ENCODE data around the gene TTYH2. TPM values are rescaled to one million over a fixed set of nuclear protein-coding genes. Genes with fewer than 3 reads are reported as not detected.
A peak's percentile ranks its signal among the peaks of the same experiment; 100 is the strongest.

The TTYH2 gene
- total RNA-seq, 4 donors from 2014 or later: 5.5 to 7.7 (median 6.3) TPM

- H3K36me3 ChIP-seq: peaks cover 0 to 44% of the 10 kb centered on the region in 2 donors
- no peaks in the 10 kb centered on the region for H3K9me3 ChIP-seq
- no peaks in the 10 kb centered on the region for H3K27me3 ChIP-seq
- H3K27ac ChIP-seq: peak overlapping the region in 2 of 4 donors; percentile 15 to 60
- no peak for TF ChIP-seq EP300 (IDR thresholded peaks at IDR 0.05)
- no peak for TF ChIP-seq POLR2A (IDR thresholded peaks at IDR 0.05)
- no peak for TF ChIP-seq POLR2AphosphoS5 (IDR thresholded peaks at IDR 0.05)
- TF ChIP-seq, protein P1, sequence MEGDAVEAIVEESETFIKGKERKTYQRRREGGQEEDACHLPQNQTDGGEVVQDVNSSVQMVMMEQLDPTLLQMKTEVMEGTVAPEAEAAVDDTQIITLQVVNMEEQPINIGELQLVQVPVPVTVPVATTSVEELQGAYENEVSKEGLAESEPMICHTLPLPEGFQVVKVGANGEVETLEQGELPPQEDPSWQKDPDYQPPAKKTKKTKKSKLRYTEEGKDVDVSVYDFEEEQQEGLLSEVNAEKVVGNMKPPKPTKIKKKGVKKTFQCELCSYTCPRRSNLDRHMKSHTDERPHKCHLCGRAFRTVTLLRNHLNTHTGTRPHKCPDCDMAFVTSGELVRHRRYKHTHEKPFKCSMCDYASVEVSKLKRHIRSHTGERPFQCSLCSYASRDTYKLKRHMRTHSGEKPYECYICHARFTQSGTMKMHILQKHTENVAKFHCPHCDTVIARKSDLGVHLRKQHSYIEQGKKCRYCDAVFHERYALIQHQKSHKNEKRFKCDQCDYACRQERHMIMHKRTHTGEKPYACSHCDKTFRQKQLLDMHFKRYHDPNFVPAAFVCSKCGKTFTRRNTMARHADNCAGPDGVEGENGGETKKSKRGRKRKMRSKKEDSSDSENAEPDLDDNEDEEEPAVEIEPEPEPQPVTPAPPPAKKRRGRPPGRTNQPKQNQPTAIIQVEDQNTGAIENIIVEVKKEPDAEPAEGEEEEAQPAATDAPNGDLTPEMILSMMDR (IDR thresholded peaks at IDR 0.05): no peak
- H3K4me1 ChIP-seq: peaks cover 0 to 12% (median 0%) of the 10 kb centered on the region in 3 donors
- WGBS, 2 donors (ENCODE audit: low coverage in 1 of 2): 60 to 70% methylated on average over 2 of the region's 8 CpGs
- H3K4me3 ChIP-seq: no peak overlapping the region
- no peak for ATAC-seq
Measured at GRCh38 chr17:74233937-74234336, 20.6 kb downstream of the TTYH2 start.

- Histone ChIP-seq H3K4me1 (peaks cover 0 to 12% (median 0%) of the 10 kb centered on the region in 3 donors), H3K4me3 (no peak overlapping the region), H3K36me3 (peaks cover 0 to 47% of the 10 kb centered on the region in 2 donors), H3K9me3 (no peaks in the 10 kb centered on the region), H3K27ac (peak overlapping the region in 3 of 4 donors; percentile 15 to 60 (median 43)), H3K27me3 (no peaks in the 10 kb centered on the region)
- ATAC-seq: no peak
- TF ChIP-seq EP300 (IDR thresholded peaks at IDR 0.05): no peak
- TF ChIP-seq, protein P1 (IDR thresholded peaks at IDR 0.05): no peak
- TF ChIP-seq POLR2A (IDR thresholded peaks at IDR 0.05): no peak
- TF ChIP-seq POLR2AphosphoS5 (IDR thresholded peaks at IDR 0.05): no peak
- 86 to 92% methylated on average over 1 of the region's 1 CpG for WGBS, 2 donors (ENCODE audit: low coverage in 1 of 2)
Measured at GRCh38 chr17:74234486-74234885, 21.1 kb downstream of the TTYH2 start.

DNA sequence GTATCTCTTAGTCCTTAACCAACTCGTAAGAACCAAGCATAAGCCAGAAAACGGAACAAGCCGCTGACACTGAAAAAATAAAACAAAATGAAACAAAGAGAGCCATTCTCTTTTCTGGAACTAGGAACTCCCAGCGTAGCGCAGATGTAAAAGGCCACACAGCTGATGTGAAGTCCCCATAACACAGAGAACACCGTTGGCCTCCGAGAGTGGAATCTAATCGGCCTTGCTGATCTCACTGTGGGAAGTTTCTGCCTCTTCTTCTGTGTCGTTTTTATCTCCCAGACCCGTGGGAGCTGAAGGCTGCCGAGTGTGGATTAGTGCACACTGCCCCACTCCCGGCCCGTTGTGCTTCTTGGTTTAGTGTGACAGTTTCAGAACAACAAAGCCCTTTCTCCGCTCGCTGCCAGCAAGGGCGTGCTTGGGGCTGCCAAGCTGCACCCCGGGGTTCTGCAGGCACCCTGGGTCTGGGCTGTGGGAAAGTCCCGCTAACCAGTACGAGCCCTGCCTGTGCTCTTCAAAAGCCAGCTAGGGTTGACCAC, 21.7 kb downstream of the TTYH2 start:
- WGBS, 2 donors (ENCODE audit: low coverage in 1 of 2): 47 to 62% methylated on average over 4 to 13 of the region's 19 CpGs
- TF ChIP-seq EP300 (IDR thresholded peaks at IDR 0.05) (no peak), POLR2A (IDR thresholded peaks at IDR 0.05) (no peak), POLR2AphosphoS5 (IDR thresholded peaks at IDR 0.05) (no peak)
- TF ChIP-seq, protein P1 (IDR thresholded peaks at IDR 0.05): no peak
- H3K27ac ChIP-seq: peak overlapping the region in 3 of 4 donors; percentile 15 to 60 (median 43)
- peaks cover 0 to 12% (median 0%) of the 10 kb centered on the region in 3 donors for H3K4me1 ChIP-seq
- no peaks in the 10 kb centered on the region for H3K27me3 ChIP-seq
- H3K9me3 ChIP-seq: no peaks in the 10 kb centered on the region
- H3K4me3 ChIP-seq: no peak overlapping the region
- H3K36me3 ChIP-seq: peaks cover 0 to 47% of the 10 kb centered on the region in 2 donors
- no peak for ATAC-seq

GRCh38 chr17:74235911-74236371, 22.6 kb downstream of the TTYH2 start:
- WGBS, 2 donors (ENCODE audit: low coverage in 1 of 2): 46 to 48% methylated on average over 5 to 8 of the region's 8 CpGs
- Histone ChIP-seq H3K4me3 (no peak overlapping the region), H3K27me3 (no peaks in the 10 kb centered on the region), H3K27ac (no peak overlapping the region), H3K9me3 (no peaks in the 10 kb centered on the region), H3K36me3 (peaks cover 0 to 41% of the 10 kb centered on the region in 2 donors), H3K4me1 (peaks cover 0 to 19% (median 0%) of the 10 kb centered on the region in 3 donors)
- TF ChIP-seq EP300 (IDR thresholded peaks at IDR 0.05): no peak
- TF ChIP-seq, protein P1 (IDR thresholded peaks at IDR 0.05): no peak
- ATAC-seq: no peak

GRCh38 chr17:74237321-74237720, 23.9 kb downstream of the TTYH2 start:
- no peak for ATAC-seq
- Histone ChIP-seq H3K27ac (no peak overlapping the region), H3K4me3 (no peak overlapping the region), H3K36me3 (peaks cover 0 to 27% of the 10 kb centered on the region in 2 donors), H3K4me1 (peaks cover 0 to 30% (median 6%) of the 10 kb centered on the region in 3 donors), H3K27me3 (no peaks in the 10 kb centered on the region), H3K9me3 (no peaks in the 10 kb centered on the region)
- 93 to 100% methylated on average over 3 to 5 of the region's 12 CpGs for WGBS, 2 donors (ENCODE audit: low coverage in 1 of 2)
- TF ChIP-seq EP300 (IDR thresholded peaks at IDR 0.05): no peak
- no peak for TF ChIP-seq POLR2AphosphoS5 (IDR thresholded peaks at IDR 0.05)
- no peak for TF ChIP-seq POLR2A (IDR thresholded peaks at IDR 0.05)
- TF ChIP-seq, protein P1 (IDR thresholded peaks at IDR 0.05): no peak
